NCI-H2227 treated with DMSO at 0.1 percent for 48 hours (cell line): ENCODE results near the gene NBPF4.
"Not testable (repeated sequence)": the region's sequence is repeated elsewhere in the genome, so short reads cannot be mapped to it uniquely, and the experiment has no call there.

ENCODE experiments used
- DNase-seq: peaks from one replicate; lab custom pipeline; 2025; lab: John Stamatoyannopoulos, UW

Gene NBPF4, protein sequence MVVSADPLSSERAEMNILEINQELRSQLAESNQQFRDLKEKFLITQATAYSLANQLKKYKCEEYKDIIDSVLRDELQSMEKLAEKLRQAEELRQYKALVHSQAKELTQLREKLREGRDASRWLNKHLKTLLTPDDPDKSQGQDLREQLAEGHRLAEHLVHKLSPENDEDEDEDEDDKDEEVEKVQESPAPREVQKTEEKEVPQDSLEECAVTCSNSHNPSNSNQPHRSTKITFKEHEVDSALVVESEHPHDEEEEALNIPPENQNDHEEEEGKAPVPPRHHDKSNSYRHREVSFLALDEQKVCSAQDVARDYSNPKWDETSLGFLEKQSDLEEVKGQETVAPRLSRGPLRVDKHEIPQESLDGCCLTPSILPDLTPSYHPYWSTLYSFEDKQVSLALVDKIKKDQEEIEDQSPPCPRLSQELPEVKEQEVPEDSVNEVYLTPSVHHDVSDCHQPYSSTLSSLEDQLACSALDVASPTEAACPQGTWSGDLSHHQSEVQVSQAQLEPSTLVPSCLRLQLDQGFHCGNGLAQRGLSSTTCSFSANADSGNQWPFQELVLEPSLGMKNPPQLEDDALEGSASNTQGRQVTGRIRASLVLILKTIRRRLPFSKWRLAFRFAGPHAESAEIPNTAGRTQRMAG

DNA sequence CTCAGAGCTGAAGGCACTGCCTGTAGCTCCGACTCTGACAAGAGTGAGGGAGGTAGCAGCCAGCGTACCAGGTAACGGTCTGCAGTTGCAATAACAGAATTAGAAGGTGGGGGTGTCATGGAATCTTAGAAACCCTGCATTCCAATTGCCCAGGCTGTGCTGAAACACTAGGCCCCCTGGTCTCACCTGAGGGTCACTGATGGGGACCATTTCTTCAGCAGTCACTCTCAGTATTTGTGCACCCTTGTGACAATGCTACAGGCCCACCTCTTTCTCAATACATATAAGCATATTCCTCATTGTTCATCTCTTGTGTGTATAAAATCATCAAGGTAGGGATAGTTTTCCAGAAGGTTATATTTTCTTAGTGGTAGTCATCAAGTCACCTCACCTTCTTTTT is at the start of gene NBPF4:
Gene NBPF4 (minus strand): TSS at position 101 of the 400 bp plus-strand sequence. CDS start 315 bp downstream, outside the sequence.
- DNase-seq, result not testable (repeated sequence)

GRCh38 chr1:108282528-108283257 is 38.8 kb upstream of the NBPF4 start:
- DNase-seq, result not testable (repeated sequence)

DNA sequence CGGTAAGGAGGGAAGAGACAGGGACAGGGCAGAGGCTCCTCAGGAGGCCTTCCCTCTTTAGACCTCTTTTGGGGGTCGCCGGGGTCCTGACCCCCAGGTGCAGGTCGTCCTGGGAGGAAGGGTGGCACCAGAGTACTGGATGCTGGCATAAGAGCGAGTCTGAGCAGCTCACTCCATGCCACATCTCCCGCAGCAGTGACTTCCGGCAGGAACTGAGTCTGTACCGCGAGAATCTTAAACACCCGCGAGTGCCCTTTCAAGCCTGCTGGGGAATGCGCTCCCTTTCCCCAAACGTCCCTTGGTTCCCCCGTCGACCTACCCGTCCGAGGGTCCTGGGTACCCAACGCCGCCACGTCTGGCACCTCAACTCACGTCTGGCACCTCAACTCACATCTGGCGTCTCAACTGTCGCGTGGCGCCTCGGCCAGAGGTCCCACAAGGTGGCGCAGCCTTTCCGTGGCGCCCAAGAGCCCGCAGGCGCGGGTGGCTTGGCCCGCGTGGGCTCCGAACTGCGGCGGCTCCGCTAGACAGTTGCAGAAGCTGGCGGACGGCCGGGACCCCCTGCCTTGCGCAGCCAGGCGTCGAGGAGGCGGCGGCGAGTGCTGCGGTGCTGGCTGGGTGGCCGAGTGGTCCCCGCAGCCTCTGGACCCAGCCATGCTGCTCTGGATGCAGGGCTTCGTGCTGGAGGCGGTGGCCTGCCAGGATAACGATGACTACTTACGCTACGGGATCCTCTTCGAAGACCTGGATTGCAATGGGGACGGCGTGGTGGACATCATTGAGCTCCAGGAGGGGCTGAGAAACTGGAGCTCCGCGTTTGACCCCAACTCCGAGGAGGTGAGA is 28.8 kb upstream of the NBPF4 start:
- not testable (repeated sequence) for DNase-seq

DNA sequence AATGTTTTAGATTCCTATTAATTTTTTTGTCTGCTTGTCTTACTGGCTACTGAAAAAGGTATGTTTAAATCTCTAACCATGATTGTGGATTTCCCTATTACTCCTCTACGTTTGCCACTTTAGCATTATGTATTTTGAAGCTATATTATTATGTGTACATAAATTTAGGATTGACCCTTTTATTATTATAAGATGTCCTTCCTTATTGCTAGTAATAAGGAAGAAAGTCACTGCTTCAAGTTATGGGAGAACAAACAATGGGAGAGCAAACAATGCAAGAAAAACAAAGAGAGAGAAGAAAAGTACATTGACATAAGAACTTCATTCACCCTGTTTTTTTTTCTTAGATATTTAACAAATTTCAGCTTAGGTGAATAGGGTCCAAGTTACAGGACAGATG is 23.2 kb upstream of the NBPF4 start:
- DNase-seq, result not testable (repeated sequence)

DNA sequence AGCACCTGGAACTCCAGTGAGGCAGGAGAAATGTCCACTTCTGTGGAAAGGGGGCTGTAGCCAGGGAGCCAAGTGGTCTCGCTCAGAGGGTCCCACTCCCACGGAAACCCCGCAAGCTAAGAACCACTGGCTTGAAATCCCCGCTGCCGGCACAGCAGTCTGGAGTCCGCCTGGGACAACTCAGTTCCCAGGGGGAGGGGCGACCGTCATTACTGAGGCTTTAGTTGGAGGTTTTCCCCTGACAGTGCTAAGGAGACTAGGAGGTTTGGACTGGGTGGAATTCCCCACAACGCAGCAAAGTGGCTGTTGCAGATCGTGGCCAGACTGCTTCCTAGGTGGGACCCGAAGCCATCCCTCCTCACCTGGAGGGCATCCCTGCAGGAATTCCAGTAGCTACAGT is 18.1 kb upstream of the NBPF4 start:
- not testable (repeated sequence) for DNase-seq

DNA sequence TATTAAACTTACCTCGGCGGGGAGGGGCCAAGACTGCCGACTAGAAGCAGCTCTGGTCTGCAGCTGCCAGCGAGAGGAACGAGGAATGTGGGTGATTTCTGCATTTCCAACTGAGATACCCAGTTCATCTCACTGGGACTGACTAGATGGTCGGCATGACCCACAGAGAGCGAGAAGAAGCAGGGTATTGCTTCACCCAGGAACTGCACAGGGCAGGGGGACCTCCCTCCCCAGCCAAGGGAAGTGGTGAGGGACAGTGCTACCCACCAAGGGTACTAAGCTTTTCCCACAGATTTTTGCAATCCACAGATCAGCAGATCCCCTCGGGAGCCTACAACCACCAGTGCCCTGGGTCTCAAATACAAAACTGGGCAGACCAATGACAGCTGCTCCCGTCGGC is 17.6 kb upstream of the NBPF4 start:
- not testable (repeated sequence) for DNase-seq

GRCh38 chr1:108260578-108261259 is 16.8 kb upstream of the NBPF4 start:
- DNase-seq, result not testable (repeated sequence)

DNA sequence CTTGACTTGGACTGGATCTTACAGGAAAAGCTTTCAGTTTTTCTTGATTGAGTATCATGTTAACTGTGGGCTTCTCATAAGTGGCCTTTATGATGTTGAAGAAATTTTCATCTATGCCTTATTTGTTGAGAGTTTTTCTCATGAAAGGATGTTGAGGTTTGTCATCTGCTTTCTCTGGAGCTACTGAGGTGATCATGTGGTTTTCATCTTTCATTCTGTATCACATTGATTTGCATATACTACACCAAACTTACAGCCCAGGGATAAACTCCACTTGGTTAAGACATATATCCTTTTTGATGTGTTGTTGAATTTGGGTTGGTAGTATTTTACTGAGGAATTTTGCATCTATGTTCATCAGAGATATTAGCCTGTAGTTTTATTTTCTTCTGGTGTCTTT is 11.6 kb upstream of the NBPF4 start:
- DNase-seq, result not testable (repeated sequence)

DNA sequence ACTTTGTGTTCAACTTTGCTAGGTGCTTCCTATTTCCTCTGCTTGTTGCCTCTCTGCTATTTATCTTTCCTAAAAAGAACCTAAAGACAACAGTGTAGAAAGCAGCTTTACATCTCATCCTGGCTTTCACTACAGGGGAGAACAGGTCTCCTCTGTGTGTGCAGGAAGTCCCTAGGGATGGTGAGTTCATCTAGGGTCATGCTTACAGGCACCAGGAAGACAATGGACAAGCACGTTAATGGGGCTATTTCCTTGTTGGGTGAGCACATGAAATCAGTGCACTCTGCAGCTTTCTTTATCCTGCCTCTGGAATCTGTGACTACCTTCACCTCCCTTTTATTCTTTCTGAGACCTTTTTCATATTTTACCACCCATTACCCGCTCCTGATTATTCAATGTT is 4.5 kb downstream of the NBPF4 start:
- not testable (repeated sequence) for DNase-seq

DNA sequence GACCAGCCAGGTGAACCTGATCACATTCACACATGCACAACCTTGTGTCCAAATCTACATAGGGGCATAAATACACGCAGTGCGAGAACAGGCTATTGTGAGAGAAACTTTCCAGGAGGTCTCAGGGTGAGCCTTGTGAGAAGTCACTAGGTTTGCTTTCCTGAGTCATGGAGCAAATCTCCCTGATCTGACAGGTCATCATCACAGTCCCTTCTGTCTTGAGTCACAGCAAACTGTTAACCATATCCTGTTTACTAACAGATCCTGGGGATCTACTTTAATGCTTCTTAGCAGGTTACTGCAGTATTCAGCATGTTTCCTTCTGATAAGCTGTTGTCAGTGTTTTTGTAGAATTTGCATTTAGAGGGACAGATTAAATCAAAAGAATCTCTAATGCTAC is 8.6 kb downstream of the NBPF4 start:
- DNase-seq, result not testable (repeated sequence)

- not testable (repeated sequence) for DNase-seq
Observed at GRCh38 chr1:108232183-108232582, 11.7 kb downstream of the NBPF4 start.

- DNase-seq, result not testable (repeated sequence)
Observed at GRCh38 chr1:108229976-108230375, 13.9 kb downstream of the NBPF4 start.

DNA sequence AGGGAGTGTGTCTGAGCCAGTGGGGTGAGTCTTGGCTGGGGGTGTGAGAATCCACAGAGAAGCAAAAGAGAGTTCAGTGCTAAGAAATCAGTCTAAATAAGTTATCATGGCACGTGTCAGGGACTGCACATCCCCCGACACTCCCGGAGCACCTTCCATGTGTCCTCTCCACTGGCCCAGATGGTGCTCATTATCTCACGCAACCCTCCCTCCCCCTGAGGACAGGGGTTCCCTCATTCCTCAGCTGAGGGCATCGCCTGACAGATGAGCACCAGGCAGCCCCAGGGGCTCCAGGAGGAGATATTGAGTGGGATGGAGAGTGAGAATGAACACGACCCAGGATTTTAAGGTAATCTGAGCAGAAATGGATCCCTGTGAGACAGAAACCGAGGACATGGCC is 16.1 kb downstream of the NBPF4 start:
- DNase-seq, result not testable (repeated sequence)

- DNase-seq, result not testable (repeated sequence)
Observed at GRCh38 chr1:108226855-108227254, 17.0 kb downstream of the NBPF4 start.

DNA sequence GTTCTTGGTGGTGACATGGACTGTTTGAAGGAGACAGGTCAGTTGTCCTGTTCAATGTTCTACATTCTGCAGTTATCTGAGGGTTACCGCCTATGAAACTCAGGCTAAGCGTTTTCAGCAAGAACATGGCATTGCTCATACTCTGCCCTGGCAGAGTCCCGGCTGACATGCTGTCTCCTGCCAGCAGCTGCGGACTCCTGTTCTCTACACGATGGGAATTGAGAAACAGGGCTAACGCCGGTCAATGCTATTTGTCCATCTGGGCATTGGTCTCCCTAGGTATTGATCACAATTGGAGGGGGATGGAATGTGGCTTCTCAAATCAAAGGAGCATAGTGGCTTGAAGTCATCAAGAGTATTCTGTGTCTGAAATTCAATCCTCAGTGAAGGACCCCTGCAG is 20.6 kb downstream of the NBPF4 start:
- DNase-seq, result not testable (repeated sequence)

GRCh38 chr1:108217515-108218174 is 26.2 kb downstream of the NBPF4 start:
- not testable (repeated sequence) for DNase-seq

DNA sequence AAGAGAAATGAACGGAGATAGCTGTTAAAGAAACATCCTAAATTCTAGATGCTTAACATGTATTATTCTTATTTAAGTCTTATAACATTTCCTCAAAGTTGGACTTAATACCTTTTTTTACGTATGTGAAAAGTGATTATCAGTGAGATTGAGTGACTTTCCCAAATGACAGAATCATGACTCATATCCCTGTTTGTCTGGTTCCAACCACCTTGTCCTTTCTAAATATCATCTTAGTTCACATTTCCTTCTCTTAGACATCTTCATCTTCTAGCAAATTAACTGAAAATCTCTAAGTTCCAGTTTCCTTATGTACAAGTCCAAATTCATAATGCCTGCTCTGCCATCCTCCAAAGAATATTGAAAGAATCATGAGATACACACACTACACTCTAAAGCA is 26.9 kb downstream of the NBPF4 start:
- DNase-seq, result not testable (repeated sequence)

- not testable (repeated sequence) for DNase-seq
Observed at GRCh38 chr1:108216028-108216890, 27.6 kb downstream of the NBPF4 start.
